Testis (tissue), 2 donors: ENCODE data around the gene FSTL5.

Source experiments
- POLR2A ChIP-seq: fragments of 450-650 bp; IDR thresholded peaks from one replicate; pipeline ENCODE4 v1.6.1; 2017; ENCODE audit warnings: antibody characterized with exemption, mild to moderate bottlenecking, moderate library complexity
- TF ChIP-seq, protein P1 (sequence below), 3 experiments: fragments of 450-650 bp in 2 of 3; fragments of 200-600 bp in 1 of 3; sonication (generic) in 1 of 3; IDR thresholded peaks; one replicate each; pipeline ENCODE4 v1.5.1; 2016 to 2019; ENCODE audit warnings: antibody characterized with exemption in 3 of 3, mild to moderate bottlenecking in 2 of 3, moderate library complexity in 1 of 3

DNA sequence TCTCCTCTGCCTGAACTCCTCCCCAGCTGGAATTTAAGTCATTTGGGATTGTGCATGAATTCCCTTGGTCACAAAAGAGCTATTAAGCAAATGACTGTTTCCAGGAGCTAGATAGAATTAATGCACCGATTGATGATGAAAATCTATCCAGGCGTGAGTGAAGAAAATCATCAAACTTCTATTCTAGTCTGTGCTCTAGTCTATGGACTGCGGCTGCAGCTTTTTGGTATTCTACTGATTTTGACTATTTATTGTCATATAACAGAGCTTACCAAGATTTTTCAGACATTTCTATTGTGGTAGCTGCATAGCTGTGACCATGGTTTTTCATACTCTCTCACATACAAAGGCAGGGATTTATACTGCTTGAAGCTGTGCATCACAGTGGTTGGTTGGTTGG lies 403.8 kb downstream of the FSTL5 start:
- TF ChIP-seq, protein P1, sequence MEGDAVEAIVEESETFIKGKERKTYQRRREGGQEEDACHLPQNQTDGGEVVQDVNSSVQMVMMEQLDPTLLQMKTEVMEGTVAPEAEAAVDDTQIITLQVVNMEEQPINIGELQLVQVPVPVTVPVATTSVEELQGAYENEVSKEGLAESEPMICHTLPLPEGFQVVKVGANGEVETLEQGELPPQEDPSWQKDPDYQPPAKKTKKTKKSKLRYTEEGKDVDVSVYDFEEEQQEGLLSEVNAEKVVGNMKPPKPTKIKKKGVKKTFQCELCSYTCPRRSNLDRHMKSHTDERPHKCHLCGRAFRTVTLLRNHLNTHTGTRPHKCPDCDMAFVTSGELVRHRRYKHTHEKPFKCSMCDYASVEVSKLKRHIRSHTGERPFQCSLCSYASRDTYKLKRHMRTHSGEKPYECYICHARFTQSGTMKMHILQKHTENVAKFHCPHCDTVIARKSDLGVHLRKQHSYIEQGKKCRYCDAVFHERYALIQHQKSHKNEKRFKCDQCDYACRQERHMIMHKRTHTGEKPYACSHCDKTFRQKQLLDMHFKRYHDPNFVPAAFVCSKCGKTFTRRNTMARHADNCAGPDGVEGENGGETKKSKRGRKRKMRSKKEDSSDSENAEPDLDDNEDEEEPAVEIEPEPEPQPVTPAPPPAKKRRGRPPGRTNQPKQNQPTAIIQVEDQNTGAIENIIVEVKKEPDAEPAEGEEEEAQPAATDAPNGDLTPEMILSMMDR (IDR thresholded peaks at IDR 0.05), result no peak
- TF ChIP-seq POLR2A, result no peak
